GM21717 (cell line): ENCODE results near the gene PIGU.

Experiments
- ATAC-seq: cut with Tn5 transposase; IDR thresholded peaks from one replicate; pipeline ENCODE4 v1.9.1; 2021; ENCODE audit warnings: mild to moderate bottlenecking, moderate library complexity; ENCODE audit not compliant: unreplicated experiment

The PIGU gene

DNA sequence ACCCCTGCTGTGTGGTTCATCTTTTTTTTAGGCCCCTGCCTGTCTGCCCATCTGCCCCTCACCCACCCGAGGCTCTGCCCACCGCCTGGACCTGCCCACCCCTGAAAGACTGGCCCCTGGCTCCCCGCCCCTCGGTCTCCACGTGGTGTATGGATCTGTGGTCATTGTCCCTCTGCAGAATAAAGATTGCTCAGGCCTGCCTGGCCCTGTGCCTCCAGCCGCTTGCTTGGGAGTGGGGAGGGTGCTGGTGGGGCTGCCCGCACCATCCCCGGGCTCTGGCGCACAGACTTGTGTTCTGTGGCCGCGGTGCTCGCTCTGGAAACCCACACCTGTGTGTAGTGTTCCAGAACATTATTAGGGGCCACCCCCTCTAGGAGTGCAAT is 116.8 kb downstream of the PIGU start:
- no peak for ATAC-seq

DNA sequence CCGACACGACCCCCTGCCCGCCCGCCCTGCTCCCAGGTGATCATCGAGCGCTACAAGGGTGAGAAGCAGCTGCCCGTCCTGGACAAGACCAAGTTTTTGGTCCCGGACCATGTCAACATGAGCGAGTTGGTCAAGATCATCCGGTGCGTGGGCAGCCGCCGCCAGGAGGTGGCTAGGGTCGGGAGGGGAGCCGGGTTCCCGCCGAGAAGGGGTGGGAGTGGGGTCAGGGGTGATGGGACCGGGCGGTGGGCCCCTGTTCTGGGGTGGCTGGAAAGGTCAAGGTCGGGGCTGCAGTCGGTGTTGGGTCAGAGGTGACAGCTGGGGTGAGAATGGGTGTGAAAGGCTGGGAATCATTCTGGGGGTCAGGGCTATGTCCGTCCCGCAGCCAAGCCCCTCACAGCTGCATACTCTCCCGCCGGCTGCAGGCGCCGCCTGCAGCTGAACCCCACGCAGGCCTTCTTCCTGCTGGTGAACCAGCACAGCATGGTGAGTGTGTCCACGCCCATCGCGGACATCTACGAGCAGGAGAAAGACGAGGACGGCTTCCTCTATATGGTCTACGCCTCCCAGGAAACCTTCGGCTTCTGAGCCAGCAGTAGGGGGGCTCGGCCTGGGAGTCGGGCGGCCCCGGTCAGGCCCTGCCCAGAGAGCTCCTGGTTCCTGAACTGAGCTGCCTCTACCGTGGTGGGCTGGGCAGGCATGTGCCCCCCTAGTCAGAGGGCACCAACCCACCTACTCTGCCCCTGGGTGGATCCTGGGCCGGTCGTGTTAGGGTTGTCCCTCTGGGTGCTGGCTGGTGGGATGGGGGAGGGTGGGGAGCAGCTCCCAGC is 117.4 kb downstream of the PIGU start:
- no peak for ATAC-seq

DNA sequence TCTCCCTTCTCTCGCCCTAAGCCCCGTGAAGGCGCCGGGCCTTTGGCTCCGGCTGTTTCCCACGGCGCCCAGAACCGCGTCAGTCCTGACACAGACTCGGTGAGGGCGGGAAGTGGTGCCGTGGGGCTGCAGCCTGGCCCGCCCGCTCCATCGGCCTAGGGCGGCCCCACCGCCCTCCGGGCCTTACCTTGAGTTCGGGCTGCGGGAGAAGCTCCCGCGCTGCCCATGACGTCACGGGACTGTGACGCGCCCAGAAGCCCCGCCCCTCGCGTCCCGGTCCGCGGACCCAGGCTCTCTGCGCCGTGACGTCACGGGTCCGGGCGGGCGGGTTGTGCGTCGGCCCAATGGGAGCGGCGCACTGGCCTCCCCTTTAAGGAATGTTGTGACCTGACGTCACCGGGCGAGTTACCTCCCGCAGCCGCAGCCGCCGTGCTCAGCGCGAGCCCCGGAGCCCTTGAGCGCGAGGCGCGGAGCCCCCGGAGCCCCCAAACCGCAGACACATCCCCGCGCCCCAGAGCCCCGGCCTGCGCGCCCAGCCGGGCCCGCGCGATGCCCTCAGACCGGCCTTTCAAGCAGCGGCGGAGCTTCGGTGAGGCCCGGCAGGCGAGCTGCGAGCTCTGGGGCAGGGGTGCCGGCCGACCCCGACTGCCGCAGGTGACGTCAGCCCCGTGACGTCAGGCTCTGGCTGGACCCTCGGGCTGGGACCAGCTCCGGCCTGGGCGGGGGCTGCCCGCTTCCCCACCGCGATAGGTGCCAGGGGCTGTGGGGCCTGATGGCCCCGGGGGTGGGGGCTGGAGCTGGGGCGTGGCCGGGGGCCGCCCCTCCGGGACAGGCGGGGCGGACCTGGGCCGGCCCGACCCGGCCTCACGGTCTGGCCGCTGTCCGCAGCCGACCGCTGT is 118.3 kb downstream of the PIGU start, which contains the start of gene MAP1LC3A:
Gene MAP1LC3A (plus strand): TSS at position 399 of the 899 bp plus-strand sequence. CDS start 151 bp downstream, at position 550.
- no peak for ATAC-seq

DNA sequence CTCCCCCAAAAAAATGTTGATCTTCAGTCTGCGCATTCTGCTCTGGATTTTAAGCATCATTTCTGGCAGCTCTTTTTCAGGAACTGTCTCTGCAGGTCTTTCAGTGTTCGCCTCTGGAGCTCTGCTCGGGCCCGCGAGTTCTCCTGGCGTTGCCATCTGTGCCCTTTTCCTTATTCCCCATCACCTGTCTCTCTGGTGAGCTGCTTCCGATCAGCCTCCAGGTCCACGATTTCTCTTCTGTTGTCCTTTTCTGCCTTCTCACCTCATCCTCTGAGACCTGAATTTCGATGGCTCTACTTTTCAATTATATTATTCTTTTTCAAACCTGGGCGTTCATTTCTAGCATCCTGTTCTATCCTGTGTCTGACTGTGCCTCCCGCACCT is 119.0 kb downstream of the PIGU start:
- no peak for ATAC-seq

DNA sequence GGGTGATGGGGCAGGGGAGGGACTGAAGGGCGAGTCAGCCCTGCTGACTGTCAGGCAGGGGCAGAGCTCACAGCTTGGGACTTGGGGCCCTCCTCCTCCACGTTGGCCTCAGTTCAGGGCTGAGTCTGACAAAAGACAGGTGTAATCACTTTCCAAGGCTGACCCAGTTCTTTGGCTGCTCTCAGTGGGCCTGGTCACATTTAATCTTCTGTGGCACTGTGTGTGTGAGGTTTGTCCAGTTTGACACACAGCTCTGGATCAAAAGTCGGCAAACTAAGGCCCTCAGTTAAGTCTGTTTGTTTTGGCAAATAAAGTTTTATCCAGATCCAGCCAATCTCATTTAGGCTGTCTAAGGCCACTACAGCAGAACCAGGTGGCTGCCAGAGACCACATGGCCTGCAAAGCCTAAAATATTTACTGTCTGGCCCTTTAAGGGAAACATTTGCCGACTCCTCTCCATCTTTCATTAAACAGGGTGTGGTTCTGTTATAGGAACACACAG is 123.5 kb downstream of the PIGU start:
- ATAC-seq = no peak

DNA sequence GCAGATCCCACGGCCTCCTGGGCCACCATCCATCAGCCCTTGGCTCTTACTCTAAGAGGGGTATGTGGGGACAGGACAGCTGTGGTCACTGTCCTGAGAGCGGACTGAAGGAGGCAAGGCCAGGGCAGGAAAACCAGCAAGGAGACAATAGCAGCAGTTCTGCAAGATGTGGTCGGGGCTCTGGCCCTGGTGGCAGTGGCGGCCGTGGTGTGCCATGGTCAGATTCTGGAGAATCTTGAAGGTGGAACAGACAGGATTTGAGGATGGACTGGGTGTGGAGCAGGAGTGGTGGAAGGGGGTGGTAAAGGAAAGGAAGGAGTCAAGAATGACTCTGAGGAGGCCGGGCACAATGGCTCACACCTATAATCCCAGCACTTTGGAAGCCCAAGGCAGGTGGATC is 124.3 kb downstream of the PIGU start:
- no peak for ATAC-seq

DNA sequence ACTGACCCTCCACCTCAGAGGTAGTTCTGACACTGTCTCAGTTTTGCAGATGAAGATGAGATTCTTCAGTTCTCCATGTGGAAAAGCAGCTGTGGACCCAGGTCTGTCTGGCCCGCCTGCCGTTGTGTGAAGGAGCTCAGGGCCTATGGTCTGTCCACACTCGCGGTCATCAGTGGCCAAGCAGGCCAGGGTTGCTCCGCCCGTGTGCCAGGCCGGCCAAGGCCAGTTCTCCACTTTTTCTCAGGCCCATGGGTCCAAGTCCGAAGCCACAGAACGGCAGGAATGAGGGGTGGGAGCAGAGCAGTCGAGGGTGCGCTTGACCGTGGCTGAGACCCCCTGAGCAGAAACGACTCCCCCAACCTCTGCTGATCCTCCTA is 127.0 kb downstream of the PIGU start:
- no peak for ATAC-seq

DNA sequence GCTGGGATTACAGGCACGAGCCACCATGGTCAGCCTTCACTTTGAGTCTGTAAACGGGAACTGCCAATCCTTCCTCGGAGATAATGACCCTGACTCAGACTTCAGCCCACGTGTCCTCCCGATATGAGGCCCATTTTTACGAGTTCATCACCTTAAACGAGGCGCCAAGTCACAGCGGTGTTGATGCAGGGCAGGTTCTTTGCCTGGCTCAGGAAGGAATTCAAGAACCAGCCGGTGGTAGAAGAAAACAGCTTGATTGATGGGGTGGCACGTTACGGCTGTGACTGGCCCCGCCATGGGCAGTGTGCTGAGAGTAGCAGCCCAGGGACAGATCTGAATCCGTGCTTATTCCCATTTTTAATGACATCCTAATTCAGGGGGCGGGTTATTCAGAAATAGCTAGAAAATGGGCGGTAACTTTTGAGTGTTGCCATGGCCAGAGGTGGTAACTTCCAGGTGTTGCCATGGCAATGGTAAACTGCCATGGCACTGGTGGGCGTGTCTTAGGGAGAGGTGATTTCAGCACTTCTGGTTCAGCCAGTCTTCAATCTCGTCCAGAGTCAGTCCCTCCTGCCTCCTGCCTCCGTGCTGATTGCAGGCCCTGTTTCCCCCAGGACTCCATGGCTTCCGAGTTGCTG is 127.5 kb downstream of the PIGU start:
- no peak for ATAC-seq

DNA sequence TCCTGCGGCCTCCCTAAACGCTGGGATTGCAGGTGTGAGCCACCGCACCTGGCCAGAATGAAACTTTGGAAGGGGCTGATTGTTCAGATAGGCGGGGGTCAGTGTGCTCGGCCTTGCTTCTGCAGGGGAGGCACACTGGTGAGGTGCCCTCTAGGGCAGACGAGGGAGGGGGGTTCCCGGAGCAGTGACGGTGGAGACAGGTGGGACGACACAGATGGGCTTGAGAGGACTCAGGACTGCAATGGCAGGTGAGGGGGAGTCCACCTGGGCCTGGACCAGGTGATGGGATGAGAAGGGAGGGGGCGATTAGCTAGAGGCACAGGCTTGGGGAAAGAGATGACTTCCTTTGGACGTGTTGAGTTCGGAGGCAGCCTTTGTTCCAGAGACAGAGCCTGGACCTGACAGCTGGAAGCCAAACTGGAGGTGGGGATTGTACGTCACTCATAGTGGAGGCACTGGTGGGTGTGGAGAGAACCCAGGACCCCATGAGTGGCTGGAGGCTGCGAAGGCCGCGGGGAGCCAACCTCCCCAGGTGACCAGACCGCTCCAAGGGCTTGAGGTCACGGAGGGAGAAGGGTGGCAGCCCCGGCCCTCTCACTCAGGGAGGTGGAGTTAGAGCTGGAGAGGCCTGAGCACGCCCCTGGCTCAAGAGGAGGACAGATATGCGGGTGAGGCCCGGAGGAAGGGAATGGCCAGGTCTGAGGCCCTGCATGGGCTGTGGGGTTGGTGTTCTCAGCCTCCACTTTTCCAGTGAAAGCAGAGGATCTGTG is 128.9 kb downstream of the PIGU start:
- ATAC-seq = no peak

DNA sequence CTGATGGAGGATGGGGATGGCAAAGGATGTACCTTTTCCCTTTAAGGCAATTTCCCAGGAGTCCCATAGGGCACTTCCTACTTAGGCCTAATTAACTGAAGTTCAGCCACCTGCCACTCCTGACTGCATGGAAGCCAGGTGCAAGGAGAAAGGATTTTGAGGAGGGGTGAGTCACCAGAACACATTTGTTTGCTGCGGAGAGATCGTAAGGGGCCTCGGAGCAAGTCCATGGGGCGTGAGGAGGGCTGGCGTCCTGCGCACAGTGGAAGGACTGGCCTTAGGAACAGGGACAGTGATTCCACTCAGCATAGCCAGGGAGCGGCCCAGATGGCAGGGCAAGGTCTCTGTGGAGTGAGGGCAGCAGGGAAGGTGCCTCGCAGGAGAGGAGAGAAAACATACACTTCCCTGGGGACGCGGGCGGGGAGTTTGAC is 130.1 kb downstream of the PIGU start:
- ATAC-seq = no peak

DNA sequence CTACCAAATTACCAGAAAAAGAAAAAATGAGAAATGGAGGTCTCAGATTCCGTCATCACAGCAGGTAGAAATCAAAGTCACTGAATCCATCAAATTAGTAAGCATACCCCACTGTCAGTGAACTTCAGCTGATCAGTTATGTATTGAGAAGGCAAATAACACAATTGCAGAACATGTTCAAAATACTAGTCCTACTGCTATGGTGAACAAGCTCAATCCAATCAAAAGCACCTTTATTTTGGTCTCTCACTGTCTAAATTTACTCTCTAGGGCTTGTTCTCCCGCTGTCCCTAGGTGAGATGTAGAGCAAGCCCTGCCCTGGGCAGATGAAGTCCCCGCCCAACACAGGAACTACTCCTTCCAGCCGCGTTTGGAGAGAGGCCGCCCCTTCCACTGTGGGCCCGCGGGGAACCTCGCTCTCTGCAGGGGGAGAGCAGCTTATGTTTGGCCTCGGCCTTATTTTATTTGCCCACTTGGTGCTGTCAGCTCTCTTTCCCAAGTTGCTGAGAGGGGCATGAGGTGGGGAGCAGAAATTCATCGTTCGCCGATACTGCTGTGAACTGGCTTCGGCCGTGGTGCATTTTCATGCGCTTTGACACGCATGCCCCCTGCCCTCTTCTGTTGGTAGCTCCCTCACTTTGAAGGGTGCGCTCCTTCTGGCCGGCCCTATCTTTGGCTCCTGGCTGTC is 132.6 kb downstream of the PIGU start:
- ATAC-seq = no peak

DNA sequence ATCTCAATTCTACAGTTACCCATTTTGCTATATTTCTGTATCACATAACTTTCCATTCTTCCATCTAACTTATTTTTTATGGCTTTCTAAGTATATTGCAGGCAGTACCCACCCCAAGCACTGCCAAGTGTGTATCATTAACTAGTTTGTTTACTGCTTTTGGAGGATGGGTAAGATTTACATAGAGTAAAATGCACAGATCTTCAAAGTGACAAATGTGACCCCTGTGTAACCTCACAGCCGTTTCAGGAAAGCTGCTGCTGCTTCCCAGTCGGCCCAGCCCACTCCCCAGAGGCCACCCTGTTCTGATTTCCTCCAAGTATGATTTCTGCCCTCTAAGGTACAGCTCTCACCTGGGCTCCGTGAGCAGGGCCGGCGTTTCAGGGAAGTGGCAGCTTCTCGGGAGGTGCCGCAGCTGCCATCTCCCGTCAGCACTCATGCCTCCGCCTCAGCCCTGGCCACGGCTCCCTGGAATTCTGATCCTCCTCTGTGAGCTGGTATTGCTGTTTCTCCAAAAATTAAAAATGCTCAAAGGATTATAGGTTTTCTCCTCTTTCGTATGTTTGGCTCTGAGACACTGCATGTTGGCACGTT is 133.3 kb downstream of the PIGU start:
- ATAC-seq = no peak

DNA sequence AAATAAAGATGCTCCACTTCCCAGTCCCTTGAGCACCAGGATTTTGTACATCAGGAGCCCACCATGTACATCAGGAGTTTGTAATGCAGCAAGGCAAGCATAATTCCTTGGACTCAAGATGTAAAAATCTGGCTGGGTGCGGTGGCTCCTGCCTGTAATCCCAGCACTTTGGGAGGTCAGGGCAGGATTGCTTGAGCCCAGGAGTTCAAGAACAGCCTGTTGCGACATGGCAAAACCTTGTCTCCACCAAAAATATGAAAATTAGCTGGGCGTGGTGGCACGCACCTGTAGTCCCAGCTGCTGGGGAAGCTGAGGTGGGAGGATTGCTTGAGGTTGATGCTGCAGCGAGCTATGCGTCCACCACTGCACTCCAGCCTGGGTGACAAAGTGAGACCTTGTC is 134.5 kb downstream of the PIGU start:
- ATAC-seq = no peak

DNA sequence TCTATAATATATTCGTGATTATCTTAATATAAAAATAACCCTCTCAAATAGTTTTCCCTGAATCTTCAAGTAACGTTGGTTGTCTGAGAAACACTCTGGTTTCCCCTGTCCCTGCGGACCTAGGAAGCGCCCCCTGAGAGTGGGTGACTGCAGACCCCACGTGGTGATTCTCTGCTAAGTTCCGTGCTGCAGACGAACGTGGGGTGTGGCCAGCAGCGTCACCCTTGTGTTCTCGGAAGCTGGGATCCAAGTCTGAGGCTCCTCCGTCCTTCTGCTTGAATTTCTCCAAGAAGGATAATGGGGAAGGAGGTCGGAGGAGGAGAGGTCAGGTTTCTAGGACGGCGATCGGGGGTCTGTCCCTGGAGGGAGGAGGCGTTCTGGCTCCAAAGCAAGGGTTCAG is 135.0 kb downstream of the PIGU start:
- no peak for ATAC-seq

DNA sequence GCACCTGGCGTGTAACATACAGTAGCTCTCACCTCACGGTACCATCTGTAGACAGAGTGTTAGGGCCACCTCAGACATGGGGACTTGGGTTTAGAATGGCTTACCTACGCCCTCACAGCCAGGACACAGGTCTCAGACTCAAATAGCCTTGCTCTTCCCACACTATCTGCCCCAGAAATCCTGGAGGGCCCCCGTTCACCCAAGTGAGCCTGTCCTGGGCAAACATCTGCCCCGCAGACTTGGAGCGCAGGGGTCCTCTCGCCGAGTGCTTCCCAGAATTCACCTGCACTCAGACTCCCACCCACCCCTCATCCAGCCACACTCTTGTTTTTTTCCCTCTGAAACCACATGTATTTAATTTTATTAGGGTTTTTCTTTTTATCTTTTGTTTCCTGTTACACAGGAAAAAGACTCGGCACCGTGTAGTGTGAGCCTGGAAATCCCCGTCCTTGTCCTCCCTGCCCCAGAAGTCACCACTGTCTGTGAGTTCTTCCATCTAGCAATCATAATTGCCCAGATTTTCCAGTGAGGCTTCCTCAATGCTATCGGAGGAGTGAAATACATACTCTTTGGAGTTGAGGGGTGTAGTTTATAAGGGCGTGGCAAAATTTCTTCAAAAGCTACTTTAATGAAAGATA is 135.5 kb downstream of the PIGU start:
- no peak for ATAC-seq

DNA sequence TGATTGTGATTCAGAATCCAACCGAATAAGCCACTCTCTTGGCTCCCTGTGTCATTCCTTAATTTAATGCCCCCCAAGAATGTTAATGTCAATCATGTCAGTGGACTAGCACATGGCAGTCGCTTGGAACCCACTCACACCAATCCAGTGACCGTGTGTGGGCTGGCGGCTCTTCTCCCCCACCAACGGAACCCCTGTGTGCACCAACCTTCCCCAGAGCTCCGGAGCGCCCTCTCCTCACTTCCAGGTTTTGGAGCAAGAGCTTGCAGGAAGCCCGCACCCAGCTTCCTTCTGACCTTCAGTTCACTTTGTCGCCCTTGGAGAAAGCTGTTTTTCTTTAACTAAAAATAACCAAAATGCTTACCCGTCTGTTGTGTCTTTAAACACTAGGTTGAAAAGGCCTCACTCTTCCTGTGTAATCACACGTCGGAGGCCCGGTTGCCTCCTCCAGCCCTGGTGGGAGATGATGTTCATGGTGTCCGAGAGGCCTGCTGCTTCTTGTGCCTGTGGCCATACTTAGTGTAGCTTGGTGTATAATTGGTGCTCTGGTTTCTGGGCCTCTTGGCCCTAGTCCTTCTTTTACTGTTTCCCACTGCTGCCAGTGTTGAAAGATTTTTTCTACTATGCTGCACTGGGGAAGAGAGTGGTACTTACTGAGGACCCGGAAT is 136.2 kb downstream of the PIGU start:
- no peak for ATAC-seq

DNA sequence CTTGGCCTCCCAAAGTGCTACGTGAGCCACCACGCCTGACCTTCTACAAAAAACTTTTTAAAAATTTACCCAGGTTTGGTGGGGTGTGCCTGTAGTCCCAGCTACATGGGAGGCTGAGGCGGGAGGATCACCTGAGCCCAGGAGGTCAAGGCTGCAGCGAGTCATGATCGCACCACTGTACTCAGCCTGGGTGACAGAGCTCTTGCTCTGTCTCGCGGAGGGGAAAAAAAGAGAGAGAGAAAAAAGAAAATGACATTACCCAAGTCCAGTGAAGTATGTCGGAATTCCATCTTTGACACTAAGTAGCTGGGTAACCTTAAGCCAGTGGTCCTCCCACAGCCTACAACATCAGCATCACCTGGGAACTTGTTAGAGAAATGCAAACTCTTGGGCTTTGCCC is 137.1 kb downstream of the PIGU start:
- ATAC-seq = no peak

DNA sequence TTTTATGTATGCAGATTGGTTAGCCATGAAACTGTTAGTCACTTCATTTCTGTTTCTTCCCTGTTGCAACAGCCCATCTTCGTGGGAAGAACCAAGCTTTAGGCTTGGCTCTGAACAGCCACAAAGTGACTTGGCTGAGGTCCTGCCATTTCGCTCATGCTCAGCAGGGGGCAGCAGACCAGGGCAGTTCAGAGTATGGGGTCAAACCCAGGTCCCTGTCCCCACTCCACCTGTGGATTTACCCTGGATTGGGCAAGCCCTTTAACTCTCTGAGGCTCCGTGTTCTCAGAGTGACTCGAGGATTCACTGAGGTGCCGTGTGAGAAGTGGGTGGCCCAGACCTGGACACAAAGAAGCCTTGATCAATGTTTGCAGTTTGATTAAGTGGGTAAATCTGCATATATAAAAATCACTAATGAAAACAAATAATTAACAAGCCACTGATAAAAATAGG is 138.2 kb downstream of the PIGU start:
- ATAC-seq = no peak

DNA sequence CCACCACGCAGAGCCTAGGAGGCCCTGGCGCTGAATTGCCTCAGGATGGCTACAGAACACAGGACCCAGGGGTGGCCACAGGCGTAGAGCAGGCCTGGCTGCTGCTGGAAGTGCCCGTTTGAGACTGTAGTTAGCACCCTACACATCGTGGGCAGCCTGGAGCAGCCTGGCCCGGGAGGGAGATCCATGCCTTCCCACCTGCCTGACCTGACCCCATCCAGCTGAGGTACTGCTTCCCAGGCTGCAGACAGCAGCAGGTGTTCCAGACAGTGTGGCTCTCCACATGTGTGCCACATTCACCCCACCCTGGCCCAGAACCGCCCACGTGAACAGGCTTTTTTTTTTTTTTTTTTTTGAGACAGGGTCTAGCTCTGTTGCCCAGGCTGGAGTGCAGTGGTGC is 139.2 kb downstream of the PIGU start:
- no peak for ATAC-seq
